DMS153 (cell line): Measurements from ENCODE around the gene ARHGDIA.
A peak's percentile ranks its signal among the peaks of the same experiment; 100 is the strongest.

ENCODE experiments used
- DNase-seq: peaks from one replicate; lab custom pipeline; 2025; lab: John Stamatoyannopoulos, UW

ARHGDIA gene

GRCh38 chr17:81888105-81888987, 17.2 kb upstream of the ARHGDIA start:
- no peak for DNase-seq

GRCh38 chr17:81885869-81886548, 14.9 kb upstream of the ARHGDIA start:
- no peak for DNase-seq

GRCh38 chr17:81885454-81885853, 14.3 kb upstream of the ARHGDIA start:
- no peak for DNase-seq

- no peak for DNase-seq
Observed at GRCh38 chr17:81884968-81885367, 13.8 kb upstream of the ARHGDIA start.

- DNase-seq: no peak
Observed at GRCh38 chr17:81884520-81884919, 13.4 kb upstream of the ARHGDIA start.

GRCh38 chr17:81879121-81879520, 8.0 kb upstream of the ARHGDIA start:
- DNase-seq: no peak

GRCh38 chr17:81878294-81878693, 7.2 kb upstream of the ARHGDIA start:
- no peak for DNase-seq

GRCh38 chr17:81877569-81877968, 6.4 kb upstream of the ARHGDIA start:
- DNase-seq: no peak

- DNase-seq: peak; percentile 71
Observed at GRCh38 chr17:81871387-81872230, 472 bp upstream of the ARHGDIA start.

GRCh38 chr17:81870131-81870980, 781 bp downstream of the ARHGDIA start:
- DNase-seq: no peak

GRCh38 chr17:81869221-81870130, 1.7 kb downstream of the ARHGDIA start:
- no peak for DNase-seq

- no peak for DNase-seq
Observed at GRCh38 chr17:81868674-81869220, 2.4 kb downstream of the ARHGDIA start.

GRCh38 chr17:81867991-81868673, 3.0 kb downstream of the ARHGDIA start:
- no peak for DNase-seq

- no peak for DNase-seq
Observed at GRCh38 chr17:81867170-81867990, 3.8 kb downstream of the ARHGDIA start.

GRCh38 chr17:81866440-81867169, 4.5 kb downstream of the ARHGDIA start:
- no peak for DNase-seq

GRCh38 chr17:81865733-81866439, 5.3 kb downstream of the ARHGDIA start:
- no peak for DNase-seq

- no peak for DNase-seq
Observed at GRCh38 chr17:81865358-81865732, 5.8 kb downstream of the ARHGDIA start.
